ENCODE measurements around the gene GINS2. TPM values are rescaled to one million over a fixed set of nuclear protein-coding genes. Genes with fewer than 3 reads are reported as not detected.

GINS2 gene
- total and polyA plus RNA-seq, 4 experiments from 2014 or later: 0.55 to 1.4 (median 1.2) TPM

DNA sequence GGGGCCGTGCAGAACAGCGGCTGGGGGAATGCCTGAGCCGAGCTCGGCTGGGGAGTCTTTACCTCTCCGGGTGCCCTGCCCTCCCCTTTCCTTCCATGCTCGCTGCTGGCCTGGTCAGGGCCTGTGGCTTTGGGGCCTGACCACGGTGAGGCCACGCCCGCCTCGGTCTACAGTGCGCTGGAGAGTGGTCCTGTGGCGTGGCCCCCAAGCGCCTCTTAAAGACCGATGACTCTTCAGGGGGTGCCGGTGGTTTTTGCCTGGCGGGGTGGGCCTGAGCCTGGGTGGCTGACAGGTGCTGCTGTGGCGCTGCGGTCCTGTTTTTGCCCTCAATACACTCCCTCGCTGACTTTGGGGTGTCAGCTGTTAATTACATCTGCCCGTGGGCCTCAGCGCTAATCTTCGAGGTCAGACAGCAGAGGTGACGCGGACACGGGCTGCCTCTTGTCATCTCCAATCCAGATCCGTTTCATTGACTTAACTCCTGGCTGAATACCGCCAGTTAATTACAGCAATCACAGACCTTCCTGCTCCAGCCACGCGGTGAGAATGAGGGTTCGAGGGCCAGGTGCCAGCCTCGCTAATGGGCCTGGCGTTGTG is 45.9 kb downstream of the GINS2 start:
- H3K27me3 ChIP-seq (ENCODE audit: insufficient read depth, low read length): no peaks in the 10 kb centered on the region
- Mint-ChIP-seq H3K4me1 (peaks cover 10 to 30% (median 14%) of the 10 kb centered on the region in 4 donors), H3K27ac (no peak overlapping the region), H3K36me3 (peaks cover 0 to 6% of the 10 kb centered on the region in 2 donors), H3K27me3 (no peaks in the 10 kb centered on the region), H3K4me3 (no peak overlapping the region), H3K9me3 (no peaks in the 10 kb centered on the region)
- no peak overlapping the region for H3K27ac ChIP-seq (ENCODE audit: low read depth, low read length)
- no peaks in the 10 kb centered on the region for H3K9me3 ChIP-seq (ENCODE audit: control insufficient read depth in 1 of 2, low read length in 2 of 2)
- H3K4me1 ChIP-seq (ENCODE audit: insufficient read depth, low read length): peaks cover 5% of the 10 kb centered on the region
- POLR2A ChIA-PET (ENCODE audit: partially characterized antibody): no interaction called here
- intact Hi-C loops (cut with micrococcal nuclease): no loop called here
- CTCF ChIA-PET (ENCODE audit: partially characterized antibody): no interaction called here
- H3K36me3 ChIP-seq (ENCODE audit: insufficient read depth, low read length): no peaks in the 10 kb centered on the region
- no peak for DNase-seq
- no peak overlapping the region for H3K4me3 ChIP-seq (ENCODE audit: low read length in 2 of 2)

DNA sequence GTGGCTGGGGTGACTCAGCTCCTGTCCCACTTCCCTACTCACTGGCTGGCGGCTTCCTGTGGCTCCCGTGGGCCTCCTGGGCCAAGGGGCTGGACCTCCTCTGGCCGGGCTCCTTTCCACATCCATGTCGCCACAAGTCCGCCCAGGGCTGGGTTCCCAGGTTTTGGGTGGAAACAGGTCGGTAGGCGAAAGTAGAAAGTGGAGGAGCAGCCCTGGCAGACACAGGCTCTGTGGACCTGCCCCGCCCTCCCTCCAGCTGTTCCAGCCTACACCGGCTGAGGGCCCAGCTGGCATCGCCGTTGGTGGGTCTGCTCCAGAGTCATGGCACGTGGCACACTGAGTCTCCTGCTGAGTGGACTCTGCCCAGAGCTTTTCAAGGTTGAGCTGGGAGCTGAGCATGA is 47.0 kb downstream of the GINS2 start:
- Histone ChIP-seq H3K4me3 (ENCODE audit: low read length in 2 of 2) (no peak overlapping the region), H3K27ac (ENCODE audit: low read depth, low read length) (no peak overlapping the region), H3K36me3 (ENCODE audit: insufficient read depth, low read length) (no peaks in the 10 kb centered on the region), H3K27me3 (ENCODE audit: insufficient read depth, low read length) (no peaks in the 10 kb centered on the region), H3K4me1 (ENCODE audit: insufficient read depth, low read length) (peaks cover 5% of the 10 kb centered on the region), H3K9me3 (ENCODE audit: control insufficient read depth in 1 of 2, low read length in 2 of 2) (no peaks in the 10 kb centered on the region)
- Mint-ChIP-seq H3K4me1 (peaks cover 10 to 30% (median 14%) of the 10 kb centered on the region in 4 donors), H3K36me3 (peaks cover 0 to 6% of the 10 kb centered on the region in 2 donors), H3K4me3 (no peak overlapping the region), H3K9me3 (no peaks in the 10 kb centered on the region), H3K27ac (no peak overlapping the region), H3K27me3 (no peaks in the 10 kb centered on the region)
- POLR2A ChIA-PET (ENCODE audit: partially characterized antibody): no interaction called here
- intact Hi-C loops (cut with micrococcal nuclease): no loop called here
- DNase-seq: no peak
- CTCF ChIA-PET (ENCODE audit: partially characterized antibody): no interaction called here

DNA sequence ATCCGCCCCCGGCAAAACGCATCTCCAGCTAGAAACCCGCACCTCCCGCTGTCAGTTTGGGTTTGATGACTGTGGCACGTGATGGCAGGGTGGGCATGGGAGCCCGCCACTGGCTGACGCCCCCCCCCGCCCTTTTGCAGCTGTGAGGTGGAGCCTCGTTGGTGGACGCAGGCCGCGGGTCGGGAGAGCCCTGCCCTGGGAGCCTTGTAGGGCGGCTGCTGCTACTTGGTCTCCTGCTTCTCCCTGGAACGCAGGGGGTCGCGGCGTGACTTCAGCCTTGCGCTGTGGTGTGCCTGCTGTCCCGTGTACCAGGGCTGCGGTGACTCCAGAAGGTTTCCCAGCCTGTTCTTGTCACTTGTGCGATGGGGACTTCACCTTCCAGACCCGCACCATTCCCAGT is 47.4 kb downstream of the GINS2 start:
- no peaks in the 10 kb centered on the region for H3K9me3 Mint-ChIP-seq
- peak overlapping the region in 1 of 7 donors; percentile 29 for H3K27ac Mint-ChIP-seq
- Histone ChIP-seq H3K9me3 (ENCODE audit: control insufficient read depth in 1 of 2, low read length in 2 of 2) (no peaks in the 10 kb centered on the region), H3K27ac (ENCODE audit: low read depth, low read length) (no peak overlapping the region), H3K4me3 (ENCODE audit: low read length in 2 of 2) (no peak overlapping the region), H3K4me1 (ENCODE audit: insufficient read depth, low read length) (peaks cover 5% of the 10 kb centered on the region), H3K27me3 (ENCODE audit: insufficient read depth, low read length) (no peaks in the 10 kb centered on the region), H3K36me3 (ENCODE audit: insufficient read depth, low read length) (no peaks in the 10 kb centered on the region)
- intact Hi-C loops (cut with micrococcal nuclease): no loop called here
- H3K4me3 Mint-ChIP-seq: no peak overlapping the region
- POLR2A ChIA-PET (ENCODE audit: partially characterized antibody): no interaction called here
- CTCF ChIA-PET (ENCODE audit: partially characterized antibody): no interaction called here
- peaks cover 10 to 30% (median 14%) of the 10 kb centered on the region in 4 donors for H3K4me1 Mint-ChIP-seq
- peaks cover 0 to 6% of the 10 kb centered on the region in 2 donors for H3K36me3 Mint-ChIP-seq
- no peaks in the 10 kb centered on the region for H3K27me3 Mint-ChIP-seq
- DNase-seq: no peak

DNA sequence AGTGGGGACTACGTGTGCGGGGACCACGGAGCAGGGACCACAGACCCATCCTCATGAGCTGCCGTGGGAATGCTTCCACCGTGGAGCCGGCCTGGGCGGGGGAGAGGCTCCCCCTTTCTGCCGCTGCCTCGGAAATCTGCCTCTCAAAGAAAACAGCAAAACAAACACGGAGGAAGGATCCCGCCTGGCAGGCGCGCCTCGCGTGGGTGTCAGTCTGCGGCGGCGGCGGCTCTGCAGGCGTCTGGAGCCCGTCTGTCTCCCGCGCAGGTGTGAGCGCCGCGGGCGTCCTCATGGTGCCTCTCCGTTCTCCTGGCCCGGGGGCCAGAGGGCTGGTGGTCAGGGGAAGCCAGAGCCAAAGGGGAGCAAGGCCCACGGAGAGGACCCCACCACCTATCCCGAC is 48.2 kb downstream of the GINS2 start:
- Histone ChIP-seq H3K27me3 (ENCODE audit: insufficient read depth, low read length) (no peaks in the 10 kb centered on the region), H3K27ac (ENCODE audit: low read depth, low read length) (no peak overlapping the region), H3K9me3 (ENCODE audit: control insufficient read depth in 1 of 2, low read length in 2 of 2) (no peaks in the 10 kb centered on the region), H3K4me3 (ENCODE audit: low read length in 2 of 2) (no peak overlapping the region), H3K4me1 (ENCODE audit: insufficient read depth, low read length) (peaks cover 5% of the 10 kb centered on the region), H3K36me3 (ENCODE audit: insufficient read depth, low read length) (no peaks in the 10 kb centered on the region)
- intact Hi-C loops (cut with micrococcal nuclease): no loop called here
- ChIA-PET CTCF (ENCODE audit: partially characterized antibody) (no interaction called here), POLR2A (ENCODE audit: partially characterized antibody) (no interaction called here)
- Mint-ChIP-seq H3K27ac (no peak overlapping the region), H3K4me1 (peaks cover 8 to 23% (median 11%) of the 10 kb centered on the region in 4 donors), H3K9me3 (no peaks in the 10 kb centered on the region), H3K4me3 (no peak overlapping the region), H3K27me3 (no peaks in the 10 kb centered on the region), H3K36me3 (peaks cover 0 to 4% of the 10 kb centered on the region in 2 donors)
- no peak for DNase-seq

DNA sequence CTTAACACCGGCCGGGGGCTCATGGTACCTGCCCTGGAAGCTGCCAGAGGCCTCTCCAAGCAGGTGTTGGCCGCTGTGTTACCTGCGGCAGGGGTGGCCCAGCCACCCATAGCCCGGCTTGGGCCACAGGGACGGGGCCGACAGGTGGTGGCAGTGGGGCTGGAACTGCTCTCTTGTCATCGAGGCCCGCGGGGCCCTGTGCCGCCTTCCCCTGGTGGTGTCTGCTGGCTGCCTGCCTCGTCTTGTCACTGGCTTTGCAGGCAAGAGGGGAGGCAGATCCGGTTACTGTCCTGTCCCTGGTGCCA is 48.5 kb downstream of the GINS2 start:
- intact Hi-C loops (cut with micrococcal nuclease): no loop called here
- Mint-ChIP-seq H3K9me3 (no peaks in the 10 kb centered on the region), H3K4me3 (no peak overlapping the region), H3K27ac (no peak overlapping the region), H3K27me3 (no peaks in the 10 kb centered on the region), H3K4me1 (peaks cover 8 to 19% (median 10%) of the 10 kb centered on the region in 4 donors), H3K36me3 (peaks cover 0 to 4% of the 10 kb centered on the region in 2 donors)
- H3K27me3 ChIP-seq (ENCODE audit: insufficient read depth, low read length): no peaks in the 10 kb centered on the region
- no peak overlapping the region for H3K27ac ChIP-seq (ENCODE audit: low read depth, low read length)
- CTCF ChIA-PET (ENCODE audit: partially characterized antibody): no interaction called here
- no peaks in the 10 kb centered on the region for H3K36me3 ChIP-seq (ENCODE audit: insufficient read depth, low read length)
- H3K4me3 ChIP-seq (ENCODE audit: low read length in 2 of 2): no peak overlapping the region
- no peak for DNase-seq
- POLR2A ChIA-PET (ENCODE audit: partially characterized antibody): no interaction called here
- H3K4me1 ChIP-seq (ENCODE audit: insufficient read depth, low read length): peaks cover 4% of the 10 kb centered on the region
- no peaks in the 10 kb centered on the region for H3K9me3 ChIP-seq (ENCODE audit: control insufficient read depth in 1 of 2, low read length in 2 of 2)

DNA sequence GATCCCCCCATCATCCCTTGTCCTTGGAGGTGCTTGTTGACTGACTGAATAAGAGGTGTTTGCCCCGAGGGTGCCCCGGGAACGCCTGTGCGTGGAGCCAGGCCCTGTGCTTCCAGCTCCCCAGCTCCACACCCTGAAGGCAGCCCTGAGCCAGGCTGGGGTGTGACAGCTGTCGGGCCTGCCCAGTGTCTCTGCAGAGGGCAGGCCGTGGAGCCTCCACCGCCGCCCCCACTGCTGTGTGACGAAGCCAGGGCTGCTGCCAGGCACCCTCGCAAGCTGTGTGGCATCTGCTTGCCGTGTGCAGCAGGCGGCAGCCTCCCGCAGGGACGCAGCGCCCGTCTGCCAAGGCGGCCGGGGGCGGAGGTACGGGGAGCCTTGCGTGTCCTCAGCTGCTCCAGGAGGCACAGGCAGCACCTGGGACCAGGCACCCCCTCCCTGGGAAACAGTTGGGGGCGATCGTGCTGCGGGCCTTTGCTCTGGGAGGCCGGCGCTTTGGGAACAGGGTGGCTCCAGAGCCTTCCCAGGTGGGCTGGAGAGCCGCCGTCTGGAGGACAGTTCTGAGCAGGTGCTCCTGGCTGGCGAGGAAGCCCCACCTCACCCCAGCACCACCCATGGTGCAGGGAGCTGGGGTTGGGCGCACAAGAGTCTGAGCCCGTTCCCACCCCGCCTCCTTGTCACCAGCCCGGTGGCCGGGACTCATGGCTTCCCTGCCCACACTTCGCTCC is 49.1 kb downstream of the GINS2 start:
- H3K4me3 Mint-ChIP-seq: no peak overlapping the region
- Histone ChIP-seq H3K27ac (ENCODE audit: low read depth, low read length) (no peak overlapping the region), H3K4me3 (ENCODE audit: low read length in 2 of 2) (no peak overlapping the region), H3K36me3 (ENCODE audit: insufficient read depth, low read length) (no peaks in the 10 kb centered on the region), H3K9me3 (ENCODE audit: control insufficient read depth in 1 of 2, low read length in 2 of 2) (no peaks in the 10 kb centered on the region), H3K4me1 (ENCODE audit: insufficient read depth, low read length) (no peaks in the 10 kb centered on the region), H3K27me3 (ENCODE audit: insufficient read depth, low read length) (no peaks in the 10 kb centered on the region)
- ChIA-PET POLR2A (ENCODE audit: partially characterized antibody) (no interaction called here), CTCF (ENCODE audit: partially characterized antibody) (no interaction called here)
- intact Hi-C loops (cut with micrococcal nuclease): no loop called here
- DNase-seq: no peak
- no peaks in the 10 kb centered on the region for H3K9me3 Mint-ChIP-seq
- peaks cover 6 to 14% (median 6%) of the 10 kb centered on the region in 4 donors for H3K4me1 Mint-ChIP-seq
- H3K27me3 Mint-ChIP-seq: no peaks in the 10 kb centered on the region
- no peak overlapping the region for H3K27ac Mint-ChIP-seq
- peaks cover 0 to 4% of the 10 kb centered on the region in 2 donors for H3K36me3 Mint-ChIP-seq

DNA sequence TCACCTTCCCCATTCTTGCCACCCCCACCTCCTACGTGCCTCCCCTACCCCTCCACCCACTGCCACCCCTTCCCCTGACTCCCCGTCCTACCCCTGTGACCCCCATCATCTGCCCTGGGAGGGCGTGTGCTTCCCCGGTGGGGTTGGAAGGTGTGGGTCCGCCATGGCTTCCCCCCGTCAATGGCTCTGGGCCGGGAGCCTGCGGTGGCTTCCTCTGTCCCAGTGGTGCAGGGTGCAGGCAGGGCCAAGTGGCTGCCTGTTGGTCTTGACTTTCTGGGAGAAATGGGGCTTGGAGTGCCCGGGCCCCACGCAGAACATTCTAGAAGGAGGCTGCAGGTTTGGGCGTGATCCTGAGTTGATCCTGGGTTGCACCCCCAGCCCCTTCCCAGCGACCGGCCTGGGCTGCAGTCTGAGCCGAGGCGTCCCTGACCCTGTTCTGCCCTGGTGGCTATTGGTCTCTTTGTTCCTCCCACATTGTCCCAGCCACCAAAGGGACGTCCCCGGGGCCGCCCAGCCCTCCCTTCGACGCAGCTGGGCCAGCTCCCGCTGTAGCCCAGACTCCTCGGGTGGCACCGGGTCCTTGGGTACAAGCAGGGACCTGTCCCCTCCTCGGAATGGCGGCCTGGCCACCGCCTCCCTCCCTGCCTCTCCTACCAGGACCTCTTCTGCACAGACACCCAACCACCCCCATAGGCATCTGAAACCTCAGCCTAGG is 49.9 kb downstream of the GINS2 start:
- H3K36me3 Mint-ChIP-seq: no peaks in the 10 kb centered on the region
- Histone ChIP-seq H3K9me3 (ENCODE audit: control insufficient read depth in 1 of 2, low read length in 2 of 2) (no peaks in the 10 kb centered on the region), H3K4me1 (ENCODE audit: insufficient read depth, low read length) (no peaks in the 10 kb centered on the region), H3K27me3 (ENCODE audit: insufficient read depth, low read length) (no peaks in the 10 kb centered on the region), H3K27ac (ENCODE audit: low read depth, low read length) (no peak overlapping the region), H3K4me3 (ENCODE audit: low read length in 2 of 2) (no peak overlapping the region), H3K36me3 (ENCODE audit: insufficient read depth, low read length) (no peaks in the 10 kb centered on the region)
- DNase-seq: no peak
- no peaks in the 10 kb centered on the region for H3K9me3 Mint-ChIP-seq
- ChIA-PET CTCF (ENCODE audit: partially characterized antibody) (interaction anchor here (1.0 kb wide), 1 partner anchor 23 kb away, joined by 3 read pairs; no protein-coding TSS in a partner anchor), POLR2A (ENCODE audit: partially characterized antibody) (no interaction called here)
- intact Hi-C loops (cut with micrococcal nuclease): no loop called here
- H3K4me3 Mint-ChIP-seq: no peak overlapping the region
- H3K4me1 Mint-ChIP-seq: peaks cover 0 to 6% (median 1%) of the 10 kb centered on the region in 4 donors
- no peaks in the 10 kb centered on the region for H3K27me3 Mint-ChIP-seq
- no peak overlapping the region for H3K27ac Mint-ChIP-seq

Data from CD4-positive, alpha-beta memory T cell (primary cell).